Activated naive CD8-positive, alpha-beta T cell treated with anti-CD3 and anti-CD28 coated beads, Interleukin-2, amount 50 U/mL, for 24 hours (primary cell): ENCODE measurements around the gene ADAMTSL3.

ENCODE experiments used
- ATAC-seq: fragments of 150-1000 bp; cut with Tn5 transposase; one replicate; pipeline ENCODE4 v1.10.0; 2021
- DNase-seq: peaks from one replicate; pipeline ENCODE4 v3.0.0; 2021
- H3K27ac Mint-ChIP-seq: one replicate; pipeline ENCODE4 v1.8.0; 2021; ENCODE audit warnings: mild to moderate bottlenecking, mixed read lengths
- H3K27me3 Mint-ChIP-seq: one replicate; pipeline ENCODE4 v1.8.0; 2021; ENCODE audit warnings: mixed read lengths
- H3K36me3 Mint-ChIP-seq: one replicate; pipeline ENCODE4 v1.8.0; 2021; ENCODE audit warnings: low read depth, mixed read lengths
- H3K4me1 Mint-ChIP-seq: one replicate; pipeline ENCODE4 v1.8.0; 2021; ENCODE audit warnings: mixed read lengths
- H3K4me3 Mint-ChIP-seq: one replicate; pipeline ENCODE4 v1.8.0; 2021; ENCODE audit warnings: mild to moderate bottlenecking, moderate library complexity, mixed read lengths
- H3K9me3 Mint-ChIP-seq: one replicate; pipeline ENCODE4 v1.8.0; 2021; ENCODE audit warnings: mixed read lengths

The ADAMTSL3 gene

DNA sequence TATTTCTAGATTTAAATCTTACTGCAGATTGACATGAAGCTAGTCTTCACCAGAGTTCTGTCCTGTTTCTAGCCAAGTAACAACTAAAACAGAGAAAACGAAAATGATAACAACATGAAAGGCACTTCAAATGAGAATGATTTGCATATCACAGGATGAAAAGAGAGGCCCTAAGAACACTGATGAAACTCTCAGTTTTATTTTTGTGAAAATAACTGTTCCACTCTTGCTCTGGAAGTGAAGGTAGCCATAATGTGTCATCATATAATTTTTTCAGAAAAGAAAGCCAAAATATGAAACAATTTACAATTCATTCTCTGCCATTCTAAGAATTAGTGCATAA is 274.4 kb downstream of the ADAMTSL3 start:
- ATAC-seq (no peak), DNase-seq (no peak)
- Mint-ChIP-seq H3K4me3 (no peak overlapping the region), H3K36me3 (no peaks in the 10 kb centered on the region), H3K9me3 (peaks cover 5% of the 10 kb centered on the region), H3K27me3 (peaks cover 9% of the 10 kb centered on the region), H3K4me1 (peaks cover 12% of the 10 kb centered on the region), H3K27ac (no peak overlapping the region)

DNA sequence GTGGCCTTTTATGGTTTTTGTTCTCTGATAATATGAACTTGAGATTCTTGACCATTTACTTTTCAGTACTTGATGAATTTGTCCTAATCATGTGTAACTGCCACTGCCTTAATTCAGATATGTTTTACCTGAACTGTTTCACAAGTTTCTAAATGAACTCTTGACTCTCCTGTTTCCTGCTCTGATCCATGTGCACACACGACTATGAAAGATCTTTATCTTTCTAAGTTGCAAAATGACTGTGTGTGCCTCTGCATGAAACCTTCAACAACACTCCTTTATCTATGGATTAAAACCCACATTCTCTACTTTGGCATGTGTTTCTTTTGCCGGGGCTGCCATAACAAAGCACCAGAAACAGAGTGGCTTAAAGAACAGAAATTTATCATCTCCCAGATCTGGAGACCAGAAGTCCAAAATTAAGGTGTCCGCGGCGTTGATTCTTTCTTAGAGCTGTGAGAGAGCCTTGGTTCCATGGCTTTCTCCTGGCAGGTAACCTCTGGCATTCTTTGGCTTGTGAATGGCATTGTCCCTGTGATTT is 275.0 kb downstream of the ADAMTSL3 start:
- Mint-ChIP-seq H3K4me3 (no peak overlapping the region), H3K36me3 (no peaks in the 10 kb centered on the region), H3K9me3 (peaks cover 5% of the 10 kb centered on the region), H3K27ac (peak overlapping the region; percentile 21), H3K4me1 (peaks cover 12% of the 10 kb centered on the region), H3K27me3 (peaks cover 9% of the 10 kb centered on the region)
- DNase-seq, result no peak
- ATAC-seq, result no peak

DNA sequence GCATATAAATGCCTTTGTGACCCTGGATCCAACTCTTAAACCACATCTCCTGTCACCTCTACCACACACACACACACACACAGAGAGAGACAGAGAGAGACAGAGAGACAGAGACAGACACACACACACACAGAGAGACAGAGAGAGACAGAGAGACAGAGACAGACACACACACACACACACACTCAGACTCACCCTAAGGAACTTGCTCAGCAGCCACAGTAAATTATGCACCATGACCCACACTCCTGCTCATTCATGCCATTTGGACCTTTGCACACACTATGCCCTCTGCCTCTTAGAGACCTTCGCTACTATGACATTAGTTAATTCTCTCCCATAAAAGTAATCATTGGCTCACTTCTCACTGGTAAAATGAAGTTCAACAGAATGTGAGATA is 275.7 kb downstream of the ADAMTSL3 start:
- Mint-ChIP-seq H3K4me3 (no peak overlapping the region), H3K9me3 (peaks cover 6% of the 10 kb centered on the region), H3K4me1 (peaks cover 12% of the 10 kb centered on the region), H3K36me3 (no peaks in the 10 kb centered on the region), H3K27ac (no peak overlapping the region), H3K27me3 (peaks cover 9% of the 10 kb centered on the region)
- DNase-seq (no peak), ATAC-seq (no peak)

DNA sequence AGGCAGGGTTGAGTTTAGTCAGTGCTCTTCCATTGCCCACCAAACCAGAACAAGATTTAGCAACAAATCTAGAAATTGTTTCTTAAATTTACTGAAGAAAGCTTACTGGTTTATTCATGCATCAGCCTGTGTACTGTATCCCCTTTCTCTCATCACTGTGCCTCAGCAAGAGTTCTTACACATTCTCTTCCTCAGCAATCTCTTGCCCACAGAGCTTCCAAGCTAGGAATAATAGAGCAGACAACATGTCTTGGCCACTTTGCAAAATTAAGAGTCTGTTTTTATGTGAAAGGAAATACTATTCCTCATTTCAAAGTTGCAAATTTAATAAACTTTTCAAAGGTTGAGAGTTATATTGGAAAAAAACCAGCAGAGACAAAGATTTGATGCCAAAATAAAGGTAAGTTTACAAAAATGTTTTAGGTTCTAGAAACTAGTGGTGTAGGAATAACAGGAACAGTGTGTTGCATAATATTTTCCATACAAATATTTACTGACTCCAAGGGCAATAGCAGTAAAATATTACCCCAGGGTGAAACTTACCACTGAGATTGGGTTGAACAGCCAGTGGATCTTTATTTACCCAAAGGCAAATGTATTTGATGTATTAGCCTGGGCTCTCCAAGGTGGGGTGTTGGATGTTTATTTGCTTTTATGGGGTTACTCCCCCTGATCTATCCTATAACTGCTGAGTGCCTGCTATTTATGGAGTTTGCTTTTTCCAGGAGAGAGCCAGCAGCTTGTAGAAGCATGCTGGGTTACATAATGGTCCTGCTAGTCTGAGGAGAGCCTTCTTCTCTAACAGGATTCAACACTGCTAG is 276.7 kb downstream of the ADAMTSL3 start:
- DNase-seq (no peak), ATAC-seq (no peak)
- peaks cover 9% of the 10 kb centered on the region for H3K27me3 Mint-ChIP-seq
- H3K27ac Mint-ChIP-seq, result no peak overlapping the region
- peaks cover 13% of the 10 kb centered on the region for H3K9me3 Mint-ChIP-seq
- H3K36me3 Mint-ChIP-seq, result no peaks in the 10 kb centered on the region
- no peak overlapping the region for H3K4me3 Mint-ChIP-seq
- H3K4me1 Mint-ChIP-seq, result peaks cover 12% of the 10 kb centered on the region

DNA sequence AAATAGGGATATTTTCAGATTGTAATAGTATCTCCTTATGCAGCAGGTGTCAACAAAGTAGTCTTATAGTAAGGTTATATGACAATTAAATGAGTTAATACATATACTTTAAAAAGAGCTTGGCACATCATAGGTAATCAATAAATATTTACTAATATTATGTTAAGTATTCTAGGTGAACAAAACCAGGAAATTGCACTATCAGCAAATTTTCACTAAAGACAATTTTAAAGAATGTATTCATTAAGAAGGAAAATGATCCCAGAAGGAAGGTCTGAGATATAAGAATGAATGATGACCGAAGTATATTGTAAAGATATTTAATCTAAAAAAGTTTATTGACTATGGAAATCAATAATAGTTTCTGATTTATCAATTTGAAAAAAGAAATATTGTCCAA is 281.9 kb downstream of the ADAMTSL3 start:
- Mint-ChIP-seq H3K4me1 (no peaks in the 10 kb centered on the region), H3K4me3 (no peak overlapping the region), H3K36me3 (no peaks in the 10 kb centered on the region), H3K27me3 (peaks cover 2% of the 10 kb centered on the region), H3K27ac (no peak overlapping the region), H3K9me3 (peaks cover 21% of the 10 kb centered on the region)
- ATAC-seq, result no peak
- DNase-seq, result no peak

DNA sequence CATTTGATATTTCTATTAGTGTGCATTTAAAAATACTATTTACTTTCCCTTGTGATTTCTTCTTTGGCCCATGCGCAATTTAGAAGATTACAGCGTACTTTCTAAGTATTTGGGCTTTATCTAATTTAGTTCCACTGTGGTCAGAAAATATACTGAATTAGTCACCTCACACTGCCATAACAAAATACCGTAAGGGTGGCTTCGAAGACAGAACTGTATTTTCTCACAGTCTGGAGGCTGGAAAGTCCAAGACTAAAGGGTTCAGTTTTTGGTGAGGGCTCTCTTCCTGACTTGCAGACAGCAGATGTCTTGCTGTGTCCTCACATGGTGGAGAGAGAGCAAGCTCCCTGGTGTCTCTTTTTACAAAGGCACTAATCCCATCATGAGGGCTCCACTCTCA is 286.2 kb downstream of the ADAMTSL3 start:
- Mint-ChIP-seq H3K4me3 (no peak overlapping the region), H3K9me3 (peaks cover 11% of the 10 kb centered on the region), H3K36me3 (no peaks in the 10 kb centered on the region), H3K4me1 (no peaks in the 10 kb centered on the region), H3K27ac (no peak overlapping the region), H3K27me3 (no peaks in the 10 kb centered on the region)
- ATAC-seq (no peak), DNase-seq (no peak)

DNA sequence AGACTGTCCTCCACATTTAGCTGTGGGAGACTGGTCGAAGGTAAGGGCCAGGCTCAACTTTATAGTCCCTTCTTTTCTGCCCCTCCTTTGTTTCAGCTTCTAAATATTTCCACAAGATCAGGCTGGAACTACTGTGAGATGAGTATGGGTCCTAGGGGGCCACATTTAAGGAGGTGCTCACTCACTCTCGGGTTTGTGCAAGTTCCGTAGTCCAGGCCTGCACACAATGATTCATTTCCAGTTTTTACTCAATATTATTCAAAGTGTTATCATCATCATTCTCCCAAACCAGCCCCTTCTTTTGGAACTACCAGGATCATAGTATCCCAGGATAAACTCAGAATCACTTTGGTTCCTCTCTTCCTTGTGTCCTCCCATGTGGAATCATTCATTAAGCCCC is 289.1 kb downstream of the ADAMTSL3 start:
- Mint-ChIP-seq H3K27me3 (no peaks in the 10 kb centered on the region), H3K27ac (no peak overlapping the region), H3K36me3 (no peaks in the 10 kb centered on the region), H3K4me3 (no peak overlapping the region), H3K9me3 (no peaks in the 10 kb centered on the region), H3K4me1 (no peaks in the 10 kb centered on the region)
- no peak for DNase-seq
- ATAC-seq, result no peak

DNA sequence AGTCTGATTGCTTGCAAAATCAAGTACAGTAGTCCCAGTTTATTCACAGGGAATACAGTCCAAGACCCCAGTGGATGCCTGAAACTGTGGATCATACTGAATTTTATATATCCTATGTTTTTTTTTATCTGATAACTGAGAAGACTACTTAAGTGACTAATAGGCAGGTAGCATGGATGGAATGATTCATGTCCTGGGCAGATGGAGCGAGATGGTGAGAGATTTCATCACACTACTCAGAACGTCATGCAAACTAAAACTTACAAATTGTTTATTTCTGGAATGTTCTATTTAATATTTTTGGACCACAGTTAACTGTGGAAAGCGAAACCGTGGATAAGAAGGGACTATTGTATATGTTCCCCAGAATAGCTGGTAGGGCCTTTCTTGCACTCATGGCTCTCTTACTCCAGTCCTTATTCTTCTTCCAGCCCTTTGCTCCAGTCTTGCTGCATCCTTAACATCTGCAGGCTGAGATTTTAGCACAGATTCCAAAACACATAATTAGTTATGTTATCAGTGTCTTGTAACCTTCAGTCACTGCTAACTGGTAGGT is 290.0 kb downstream of the ADAMTSL3 start:
- no peak for ATAC-seq
- Mint-ChIP-seq H3K27ac (no peak overlapping the region), H3K27me3 (no peaks in the 10 kb centered on the region), H3K36me3 (no peaks in the 10 kb centered on the region), H3K9me3 (peaks cover under 1% of the 10 kb centered on the region), H3K4me1 (no peaks in the 10 kb centered on the region), H3K4me3 (no peak overlapping the region)
- no peak for DNase-seq

DNA sequence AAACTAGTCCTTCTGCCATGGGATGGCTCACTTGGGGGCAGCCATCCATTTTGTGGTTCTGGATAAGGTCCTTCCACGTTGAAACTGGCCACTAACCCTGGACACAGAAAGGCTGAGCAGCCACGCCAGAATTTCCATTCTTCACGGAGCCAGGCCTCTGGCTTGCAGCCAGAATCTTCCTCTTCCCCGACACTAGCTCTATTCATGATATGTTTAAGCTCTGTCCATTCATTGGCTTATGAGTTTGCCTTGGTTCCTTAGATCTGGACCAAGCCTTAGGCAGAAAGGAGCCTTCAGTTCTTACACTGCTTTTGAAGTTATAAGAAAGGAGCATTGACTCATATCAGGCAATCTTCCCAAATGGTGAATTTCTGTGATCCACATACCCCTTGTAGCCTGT is 293.2 kb downstream of the ADAMTSL3 start:
- ATAC-seq, result no peak
- no peak overlapping the region for H3K4me3 Mint-ChIP-seq
- peaks cover 2% of the 10 kb centered on the region for H3K27me3 Mint-ChIP-seq
- no peaks in the 10 kb centered on the region for H3K4me1 Mint-ChIP-seq
- no peaks in the 10 kb centered on the region for H3K36me3 Mint-ChIP-seq
- peaks cover 13% of the 10 kb centered on the region for H3K9me3 Mint-ChIP-seq
- no peak overlapping the region for H3K27ac Mint-ChIP-seq
- no peak for DNase-seq

DNA sequence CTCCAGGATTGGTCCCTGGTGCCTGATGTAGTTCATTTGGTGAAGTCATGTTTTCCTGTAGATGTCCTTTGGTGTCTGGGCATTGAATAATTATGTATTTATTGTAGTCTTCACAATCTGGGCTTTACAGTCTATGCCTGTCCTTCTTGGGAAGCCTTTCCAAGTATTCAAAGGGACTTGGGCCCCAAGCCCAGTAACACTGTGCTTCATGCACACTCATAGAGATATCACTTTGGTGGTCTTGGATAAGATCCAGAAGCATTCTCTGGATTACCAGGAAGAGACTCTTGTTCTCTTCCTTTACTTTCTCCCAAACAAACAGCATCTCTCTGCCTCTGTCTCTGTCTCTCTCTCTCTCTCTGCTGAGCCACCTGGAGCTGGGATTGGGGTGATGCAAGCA is 300.6 kb downstream of the ADAMTSL3 start:
- peaks cover 10% of the 10 kb centered on the region for H3K27me3 Mint-ChIP-seq
- no peak for DNase-seq
- H3K4me3 Mint-ChIP-seq, result no peak overlapping the region
- peaks cover 9% of the 10 kb centered on the region for H3K9me3 Mint-ChIP-seq
- no peaks in the 10 kb centered on the region for H3K4me1 Mint-ChIP-seq
- ATAC-seq, result no peak
- H3K36me3 Mint-ChIP-seq, result no peaks in the 10 kb centered on the region
- H3K27ac Mint-ChIP-seq, result no peak overlapping the region

DNA sequence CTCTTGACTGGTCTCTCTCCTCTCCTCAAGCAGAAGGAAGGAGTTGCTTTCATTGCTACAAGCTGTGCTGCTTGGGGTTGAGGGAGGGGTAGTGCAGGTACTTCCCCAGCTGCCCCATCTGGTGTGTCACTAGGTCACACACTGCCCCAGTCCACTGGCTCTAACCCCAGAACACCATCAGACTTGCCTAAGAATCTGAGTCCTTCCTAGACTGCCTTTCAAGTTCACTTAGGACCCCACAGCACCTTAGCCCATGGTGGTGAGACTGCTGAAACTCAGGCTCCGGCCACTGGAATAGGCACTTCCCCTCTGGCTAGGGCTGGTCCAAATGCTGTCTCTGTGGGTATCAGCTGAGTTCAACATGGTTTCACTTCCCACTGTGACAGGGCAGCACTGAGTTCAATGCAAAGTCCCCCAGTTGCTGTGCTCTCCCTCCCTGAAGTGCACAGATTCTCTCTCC is 301.9 kb downstream of the ADAMTSL3 start:
- Mint-ChIP-seq H3K27me3 (peaks cover 9% of the 10 kb centered on the region), H3K27ac (no peak overlapping the region), H3K4me3 (no peak overlapping the region), H3K4me1 (no peaks in the 10 kb centered on the region), H3K9me3 (peaks cover 9% of the 10 kb centered on the region), H3K36me3 (no peaks in the 10 kb centered on the region)
- no peak for ATAC-seq
- no peak for DNase-seq

DNA sequence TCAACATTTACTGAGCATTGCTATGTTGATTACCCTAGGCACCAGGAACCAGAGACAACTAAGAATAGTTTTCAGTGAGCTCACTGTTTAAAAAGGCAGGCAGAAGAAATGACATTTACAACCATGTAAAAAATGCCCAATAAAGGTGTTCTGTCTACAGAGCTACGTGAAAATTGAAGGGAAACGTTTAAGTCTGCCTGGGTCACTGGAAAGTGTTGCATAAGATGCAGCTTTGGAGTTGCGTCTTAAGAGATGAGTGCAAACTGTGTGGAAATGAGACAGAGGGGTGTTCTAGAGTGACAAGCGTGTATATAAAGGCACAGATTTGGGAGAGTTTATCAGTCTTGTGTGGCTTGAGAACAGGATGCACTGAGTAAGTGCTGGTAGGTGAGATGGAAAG is 303.0 kb downstream of the ADAMTSL3 start:
- H3K27me3 Mint-ChIP-seq, result peaks cover 12% of the 10 kb centered on the region
- DNase-seq, result no peak
- H3K9me3 Mint-ChIP-seq, result peaks cover 2% of the 10 kb centered on the region
- H3K36me3 Mint-ChIP-seq, result no peaks in the 10 kb centered on the region
- H3K4me3 Mint-ChIP-seq, result no peak overlapping the region
- no peak overlapping the region for H3K27ac Mint-ChIP-seq
- H3K4me1 Mint-ChIP-seq, result no peaks in the 10 kb centered on the region
- ATAC-seq, result no peak

DNA sequence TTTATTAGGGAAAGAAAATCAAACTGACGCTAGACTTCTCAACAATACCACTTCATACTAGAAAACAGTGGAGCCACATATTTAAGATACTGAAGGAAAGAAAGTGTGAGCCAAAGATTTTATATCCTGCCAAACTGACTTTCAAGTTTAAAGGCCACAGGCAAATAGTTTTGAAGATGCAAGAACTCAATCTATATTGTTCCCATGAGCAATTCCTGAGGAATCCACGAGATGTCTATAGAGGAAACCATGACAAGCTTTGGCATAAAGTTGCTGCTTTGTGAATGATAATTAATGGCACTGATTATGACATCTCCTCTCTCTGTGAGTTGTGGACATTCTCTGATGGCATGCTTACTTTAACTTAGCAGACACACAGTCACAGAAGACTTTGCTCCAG is 305.6 kb downstream of the ADAMTSL3 start:
- H3K36me3 Mint-ChIP-seq, result no peaks in the 10 kb centered on the region
- H3K27me3 Mint-ChIP-seq, result peaks cover 3% of the 10 kb centered on the region
- ATAC-seq (no peak), DNase-seq (no peak)
- H3K27ac Mint-ChIP-seq, result no peak overlapping the region
- H3K9me3 Mint-ChIP-seq, result peaks cover 5% of the 10 kb centered on the region
- no peak overlapping the region for H3K4me3 Mint-ChIP-seq
- no peaks in the 10 kb centered on the region for H3K4me1 Mint-ChIP-seq

DNA sequence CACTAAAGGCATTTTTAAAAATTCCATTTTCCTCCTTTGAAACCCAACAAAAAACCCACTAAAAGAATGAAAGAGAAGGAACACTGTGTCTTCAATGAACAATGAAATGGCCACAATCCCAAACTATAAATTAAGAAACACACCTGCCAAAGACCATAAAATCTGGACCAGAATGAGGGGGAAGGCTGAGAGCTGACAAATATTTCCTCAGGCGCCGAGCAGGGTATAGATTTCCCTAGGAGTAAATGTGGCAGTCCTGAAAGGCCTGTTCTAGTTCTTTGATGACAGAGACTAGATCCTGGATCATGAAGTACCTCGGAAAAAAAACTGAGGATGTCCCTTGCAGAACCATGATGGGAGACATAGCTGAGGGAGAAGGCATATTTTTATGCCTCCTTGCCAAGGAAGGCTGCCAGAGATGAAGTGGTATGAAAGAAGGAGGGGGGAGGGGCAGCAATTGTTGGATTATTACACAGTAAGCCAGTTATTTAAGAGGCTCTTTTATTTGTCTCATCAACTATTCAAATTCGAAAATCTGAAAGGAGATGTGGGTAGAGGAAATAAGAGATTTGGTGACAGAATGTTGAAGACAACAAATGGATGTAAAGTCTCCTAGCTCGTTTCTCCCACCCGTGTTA is 306.4 kb downstream of the ADAMTSL3 start:
- H3K4me1 Mint-ChIP-seq, result no peaks in the 10 kb centered on the region
- H3K36me3 Mint-ChIP-seq, result no peaks in the 10 kb centered on the region
- ATAC-seq (no peak), DNase-seq (no peak)
- H3K27ac Mint-ChIP-seq, result no peak overlapping the region
- H3K27me3 Mint-ChIP-seq, result peaks cover 3% of the 10 kb centered on the region
- no peak overlapping the region for H3K4me3 Mint-ChIP-seq
- peaks cover 6% of the 10 kb centered on the region for H3K9me3 Mint-ChIP-seq

DNA sequence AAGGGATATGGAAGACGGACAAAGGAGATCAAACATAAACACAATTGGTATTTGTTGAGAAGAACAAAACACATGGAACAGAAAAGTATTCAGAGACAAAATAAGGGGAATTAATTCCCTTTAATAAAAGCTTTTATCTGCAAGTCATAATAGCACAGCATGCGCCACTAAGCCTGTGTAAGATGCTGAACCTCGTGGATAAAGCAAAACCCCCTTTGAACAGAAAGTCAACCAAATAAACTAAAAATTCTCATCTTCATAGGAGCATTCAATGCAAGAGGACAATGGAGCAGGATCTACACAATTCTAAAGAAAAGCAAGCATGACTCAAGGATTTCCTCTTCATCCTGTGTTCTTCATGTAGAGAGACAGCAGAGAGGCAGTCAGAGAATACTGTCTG is 307.4 kb downstream of the ADAMTSL3 start:
- Mint-ChIP-seq H3K4me1 (no peaks in the 10 kb centered on the region), H3K4me3 (no peak overlapping the region), H3K9me3 (peaks cover 13% of the 10 kb centered on the region), H3K36me3 (no peaks in the 10 kb centered on the region), H3K27me3 (peaks cover 3% of the 10 kb centered on the region), H3K27ac (no peak overlapping the region)
- DNase-seq (no peak), ATAC-seq (no peak)
